Spinal cord (tissue), 10 donors: ENCODE measurements around the gene CFAP44. TPM values are rescaled to one million over a fixed set of nuclear protein-coding genes. Genes with fewer than 3 reads are reported as not detected.

Source experiments
- DNase-seq, 6 donors: peaks; one replicate each; pipeline versions ENCODE4 v3.0.0 to v3.0.0-alpha.2; 2013 to 2015; ENCODE audit warnings: low spot score in 6 of 6, low read depth in 4 of 6
- H3K27ac ChIP-seq: one replicate; pipeline ENCODE4 v1.5.1; 2013; ENCODE audit warnings: low read depth, low read length, control low read depth
- H3K27me3 ChIP-seq: one replicate; pipeline ENCODE4 v1.6.1; 2013; ENCODE audit warnings: low read length; ENCODE audit not compliant: control insufficient read depth, insufficient read depth
- H3K36me3 ChIP-seq: one replicate; pipeline ENCODE4 v1.6.1; 2013; ENCODE audit warnings: low read length; ENCODE audit not compliant: control insufficient read depth, insufficient read depth
- H3K4me1 ChIP-seq: one replicate; pipeline ENCODE4 v1.6.1; 2013; ENCODE audit warnings: low read length; ENCODE audit not compliant: control insufficient read depth, insufficient read depth
- H3K4me3 ChIP-seq: one replicate; pipeline ENCODE4 v1.5.1; 2013; ENCODE audit warnings: low read depth, low read length, control low read depth
- H3K9me3 ChIP-seq: one replicate; pipeline ENCODE4 v1.6.1; 2013; ENCODE audit warnings: low read length; ENCODE audit not compliant: control insufficient read depth, insufficient read depth
- WGBS: methylation state at CpG from one replicate; pipeline ENCODE4 v1.1.5; 2013; ENCODE audit warnings: missing lambda C conversion rate; ENCODE audit not compliant: insufficient coverage; 5-methylcytosine and 5-hydroxymethylcytosine counted together
- polyA plus RNA-seq, 2 donors: library from polyadenylated mRNA; unstranded; fragments of 120-200 nt; gene quantifications; one replicate each; pipeline ENCODE4 v1.2.1, GENCODE V29; 2013; ENCODE audit not compliant: insufficient read length in 2 of 2
- total RNA-seq, 2 donors: library from RNA; depleted of rRNA in 1 of 2; stranded (reverse); fragments of 120-200 nt in 1 of 2; fragments of >200 nt in 1 of 2; gene quantifications; one replicate each; pipeline versions ENCODE4 v1.2.3 to v1.2.4, GENCODE V29; 2013 to 2014
- donor health status: healthy.

CFAP44 gene
- total and polyA plus RNA-seq, 4 donors = 20.0 to 33.1 (median 23.0) TPM

- DNase-seq = peak in 1 of 6 donors; percentile 77
- Histone ChIP-seq H3K27me3 (no peaks in the 10 kb centered on the region), H3K4me1 (no peaks in the 10 kb centered on the region), H3K9me3 (no peaks in the 10 kb centered on the region), H3K4me3 (no peak overlapping the region), H3K27ac (no peak overlapping the region), H3K36me3 (peaks cover 3% of the 10 kb centered on the region)
- no CpG with 5 or more reads among the region's 1 CpG for WGBS
Observed at GRCh38 chr3:113450911-113451310, 9.6 kb upstream of the CFAP44 start.

DNA sequence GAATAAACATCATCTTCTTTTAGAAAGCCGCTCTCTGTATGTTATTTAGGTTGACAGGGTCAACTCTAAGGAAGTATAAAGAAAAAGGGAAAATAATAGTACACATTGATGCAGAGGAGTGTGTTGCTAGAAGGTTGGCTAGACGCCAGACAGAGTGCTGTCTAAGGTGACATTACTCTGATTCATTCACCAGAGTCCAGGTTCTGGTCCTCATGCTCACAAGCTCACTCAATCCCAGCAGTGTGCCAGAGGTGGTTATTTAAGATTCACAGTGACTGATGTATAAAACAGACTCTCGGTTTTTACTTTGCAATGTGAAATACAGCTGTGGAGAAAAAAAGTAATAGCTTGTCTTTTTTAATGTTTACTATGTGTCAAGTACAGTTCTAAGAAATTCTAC is 1.7 kb downstream of the CFAP44 start:
- Histone ChIP-seq H3K4me3 (no peak overlapping the region), H3K4me1 (peaks cover 6% of the 10 kb centered on the region), H3K9me3 (no peaks in the 10 kb centered on the region), H3K27me3 (no peaks in the 10 kb centered on the region), H3K36me3 (no peaks in the 10 kb centered on the region), H3K27ac (no peak overlapping the region)
- peak in 1 of 6 donors; percentile 1 for DNase-seq
- 40% methylated on average over 1 of the region's 3 CpGs for WGBS

DNA sequence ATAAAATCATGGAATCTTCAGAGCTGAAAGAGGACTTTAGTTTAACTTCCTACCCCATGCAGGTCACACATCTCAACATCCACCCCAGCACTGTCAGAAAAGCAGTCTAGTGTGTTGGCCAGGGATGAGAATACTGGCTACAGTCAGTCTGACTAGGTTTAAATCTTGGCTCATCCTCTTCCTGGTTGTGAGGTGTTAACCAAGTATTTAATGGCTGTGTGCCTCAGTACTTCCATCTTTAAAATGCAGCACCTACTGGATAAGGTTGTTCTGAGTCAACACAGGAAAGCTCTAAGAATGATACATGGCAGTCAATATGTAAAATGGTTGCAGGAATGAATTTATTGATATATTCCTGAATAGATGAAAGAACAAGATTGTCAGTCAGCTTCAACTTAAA is 3.1 kb downstream of the CFAP44 start:
- H3K27ac ChIP-seq = no peak overlapping the region
- H3K27me3 ChIP-seq = no peaks in the 10 kb centered on the region
- H3K9me3 ChIP-seq = no peaks in the 10 kb centered on the region
- no peak for DNase-seq
- no peak overlapping the region for H3K4me3 ChIP-seq
- peaks cover 6% of the 10 kb centered on the region for H3K4me1 ChIP-seq
- H3K36me3 ChIP-seq = no peaks in the 10 kb centered on the region

DNA sequence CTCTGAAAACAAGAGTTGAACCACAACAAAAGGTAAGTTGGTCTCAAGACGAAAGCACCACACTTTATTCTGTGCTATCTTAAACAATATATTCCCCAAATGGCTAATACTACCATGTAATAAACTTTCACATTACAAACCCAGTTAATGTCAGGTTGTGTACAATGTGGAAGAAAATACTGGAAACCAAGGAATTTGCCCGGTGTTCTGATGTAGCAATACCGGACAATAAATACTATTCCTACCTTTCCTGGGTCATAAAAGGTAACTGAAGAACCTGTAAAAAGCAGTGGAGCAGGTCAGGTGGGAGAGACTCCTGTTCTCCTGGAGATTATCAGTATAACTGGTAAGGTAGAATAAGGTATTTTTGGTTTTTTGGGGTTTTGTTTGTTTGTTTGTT is 3.9 kb downstream of the CFAP44 start:
- Histone ChIP-seq H3K36me3 (no peaks in the 10 kb centered on the region), H3K27me3 (no peaks in the 10 kb centered on the region), H3K4me3 (no peak overlapping the region), H3K4me1 (peaks cover 6% of the 10 kb centered on the region), H3K9me3 (no peaks in the 10 kb centered on the region), H3K27ac (no peak overlapping the region)
- DNase-seq = no peak
- no CpG with 5 or more reads among the region's 3 CpGs for WGBS

GRCh38 chr3:113436809-113437208 is 4.5 kb downstream of the CFAP44 start:
- Histone ChIP-seq H3K9me3 (no peaks in the 10 kb centered on the region), H3K4me3 (no peak overlapping the region), H3K36me3 (no peaks in the 10 kb centered on the region), H3K27ac (no peak overlapping the region), H3K27me3 (no peaks in the 10 kb centered on the region), H3K4me1 (peaks cover 6% of the 10 kb centered on the region)
- 50% methylated on average over 1 of the region's 1 CpG for WGBS
- peak in 1 of 6 donors; percentile 3 for DNase-seq

DNA sequence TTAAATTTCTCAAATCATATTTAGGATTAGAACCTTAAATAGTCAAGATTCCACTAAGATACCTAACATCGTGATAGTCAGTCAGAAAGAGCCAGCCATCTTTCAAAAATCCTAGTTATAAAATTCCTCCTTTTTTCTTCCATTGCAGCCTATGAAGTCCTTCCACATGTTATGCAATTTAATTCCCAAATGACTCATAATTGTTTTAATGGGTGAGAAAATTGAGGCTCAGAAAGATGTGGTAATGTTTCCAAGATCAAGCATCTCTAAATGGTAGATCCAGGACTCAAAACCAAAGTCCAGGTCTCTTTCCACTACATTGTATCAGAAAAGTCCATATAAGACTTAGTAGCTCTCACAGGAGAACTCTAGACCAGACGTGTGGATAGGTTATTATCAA is 9.5 kb downstream of the CFAP44 start:
- H3K4me1 ChIP-seq = no peaks in the 10 kb centered on the region
- no peak overlapping the region for H3K4me3 ChIP-seq
- no CpG with 5 or more reads among the region's 2 CpGs for WGBS
- no peak overlapping the region for H3K27ac ChIP-seq
- no peak for DNase-seq
- no peaks in the 10 kb centered on the region for H3K9me3 ChIP-seq
- H3K27me3 ChIP-seq = no peaks in the 10 kb centered on the region
- H3K36me3 ChIP-seq = no peaks in the 10 kb centered on the region

DNA sequence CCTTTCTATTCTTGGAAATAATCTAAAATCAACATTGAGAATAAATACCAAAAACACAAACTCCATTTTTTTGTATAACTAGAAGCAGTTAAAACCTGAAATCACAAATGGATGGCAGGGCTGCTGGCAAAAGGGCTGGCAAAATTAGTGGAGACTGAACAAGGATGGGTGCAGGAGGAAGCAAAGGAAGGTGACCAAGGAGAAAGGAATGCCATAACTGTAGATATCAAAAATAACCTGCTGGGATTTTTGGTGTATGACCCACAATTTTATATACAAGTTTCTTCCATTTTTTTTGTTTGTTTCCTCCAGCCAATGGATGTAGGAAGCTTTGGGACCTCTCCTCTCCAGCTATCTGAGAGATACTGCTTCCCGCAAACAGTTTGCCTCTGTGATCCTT is 12.7 kb downstream of the CFAP44 start:
- Histone ChIP-seq H3K4me1 (no peaks in the 10 kb centered on the region), H3K27ac (no peak overlapping the region), H3K36me3 (no peaks in the 10 kb centered on the region), H3K27me3 (no peaks in the 10 kb centered on the region), H3K4me3 (no peak overlapping the region), H3K9me3 (no peaks in the 10 kb centered on the region)
- WGBS = no CpG with 5 or more reads among the region's 1 CpG
- no peak for DNase-seq

- Histone ChIP-seq H3K4me3 (no peak overlapping the region), H3K36me3 (peaks cover 2% of the 10 kb centered on the region), H3K27ac (no peak overlapping the region), H3K9me3 (no peaks in the 10 kb centered on the region), H3K27me3 (no peaks in the 10 kb centered on the region), H3K4me1 (no peaks in the 10 kb centered on the region)
- DNase-seq = no peak
- WGBS = 73% methylated on average over 4 of the region's 4 CpGs
Observed at GRCh38 chr3:113423699-113424098, 17.6 kb downstream of the CFAP44 start.

GRCh38 chr3:113421082-113421481 is 20.2 kb downstream of the CFAP44 start:
- Histone ChIP-seq H3K9me3 (no peaks in the 10 kb centered on the region), H3K27ac (no peak overlapping the region), H3K36me3 (peaks cover 2% of the 10 kb centered on the region), H3K4me1 (no peaks in the 10 kb centered on the region), H3K27me3 (no peaks in the 10 kb centered on the region), H3K4me3 (no peak overlapping the region)
- WGBS = no CpG with 5 or more reads among the region's 3 CpGs
- DNase-seq = no peak

DNA sequence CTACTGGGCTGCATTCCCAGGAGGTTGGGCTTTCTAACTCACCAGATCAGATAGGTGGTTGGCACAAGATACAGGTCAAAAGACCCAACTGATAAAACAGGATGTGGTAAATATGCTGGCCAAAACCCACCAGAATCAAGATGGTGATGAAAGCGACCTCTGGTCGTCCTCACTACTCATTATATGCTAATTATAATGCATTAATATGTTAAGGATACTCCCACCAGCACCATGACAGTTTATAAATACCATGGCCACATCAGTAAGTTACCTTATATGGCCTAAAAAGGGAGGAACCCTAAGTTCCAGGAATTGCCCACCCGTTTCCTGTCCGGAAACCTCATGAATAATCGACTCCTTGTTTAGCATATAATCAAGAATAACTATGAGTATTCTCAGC is 31.6 kb downstream of the CFAP44 start:
- Histone ChIP-seq H3K9me3 (no peaks in the 10 kb centered on the region), H3K4me1 (no peaks in the 10 kb centered on the region), H3K27me3 (no peaks in the 10 kb centered on the region), H3K36me3 (no peaks in the 10 kb centered on the region), H3K4me3 (no peak overlapping the region), H3K27ac (no peak overlapping the region)
- DNase-seq = no peak
- WGBS = no CpG with 5 or more reads among the region's 5 CpGs
